OCI-LY7 (cell line): ENCODE results near the gene CLTCL1.

Experiments
- CTCF ChIP-seq: fragments of 200-600 bp; sonication (generic); conservative IDR thresholded peaks from 2 replicates; pipeline ENCODE4 v1.5.1; 2014; ENCODE audit warnings: mild to moderate bottlenecking, antibody characterized with exemption, low read length, moderate library complexity, mixed read lengths
- EZH2phosphoT487 ChIP-seq: fragments of 200-600 bp; sonication (generic); IDR thresholded peaks from 2 replicates; pipeline ENCODE4 v1.6.1; 2018; ENCODE audit warnings: low read depth, borderline replicate concordance, mild to moderate bottlenecking, mixed run types, antibody characterized with exemption, low read length, moderate library complexity, mixed read lengths

- TF ChIP-seq CTCF (no peak), EZH2phosphoT487 (no peak)
Observed at GRCh38 chr22:19277785-19278184, 13.7 kb downstream of the CLTCL1 start.
